Activated B cell treated with CpG ODN at 0.5 μM for 24 hours (primary cell): ENCODE measurements around the gene EFEMP2. TPM values are rescaled to one million over a fixed set of nuclear protein-coding genes. Genes with fewer than 3 reads are reported as not detected.

Experiments used
- ATAC-seq: fragments of 200-7000 bp; cut with Tn5 transposase; one replicate; pipeline ENCODE4 v1.10.0; 2021; ENCODE audit warnings: low read depth, mild to moderate bottlenecking, moderate library complexity
- CTCF ChIA-PET: fragments of 350-600 bp; sonication (Branson Sonifier 250); formaldehyde crosslinking; loops from one replicate; lab custom pipeline; 2021; ENCODE audit warnings: antibody characterized with exemption; lab: Charles Lee
- POLR2A ChIA-PET: fragments of 350-600 bp; sonication (Branson Sonifier 250); formaldehyde crosslinking; loops from one replicate; lab custom pipeline; 2021; ENCODE audit warnings: antibody characterized with exemption; lab: Charles Lee
- DNase-seq: peaks from one replicate; pipeline ENCODE4 v3.0.0; 2022
- H3K27ac Mint-ChIP-seq: one replicate; pipeline ENCODE4 v1.8.0; 2020; ENCODE audit warnings: mixed read lengths
- H3K27me3 Mint-ChIP-seq: one replicate; pipeline ENCODE4 v1.8.0; 2021; ENCODE audit warnings: mixed read lengths
- H3K36me3 Mint-ChIP-seq: one replicate; pipeline ENCODE4 v1.8.0; 2021; ENCODE audit warnings: low read depth, mixed read lengths
- H3K4me1 Mint-ChIP-seq: one replicate; pipeline ENCODE4 v1.8.0; 2021; ENCODE audit warnings: mixed read lengths
- H3K4me3 Mint-ChIP-seq: one replicate; pipeline ENCODE4 v1.8.0; 2020; ENCODE audit warnings: mild to moderate bottlenecking, mixed read lengths
- H3K9me3 Mint-ChIP-seq: one replicate; pipeline ENCODE4 v1.8.0; 2020; ENCODE audit warnings: mixed read lengths
- intact Hi-C: fragments of 100-400 bp; cut with micrococcal nuclease; formaldehyde crosslinking; loops from one replicate; pipeline ENCODE4 v1.15.1; 2024
- total RNA-seq: library from RNA; stranded (reverse); gene quantifications from 2 replicates; pipeline ENCODE4 v1.2.3, GENCODE V29; 2022
- TF ChIP-seq, protein P1 (sequence below): fragments of 200-600 bp; IDR thresholded peaks from one replicate; pipeline ENCODE4 v1.8.0; 2022; ENCODE audit warnings: antibody characterized with exemption, mild to moderate bottlenecking

Gene EFEMP2
- total RNA-seq, 1 donor from 2014 or later, result 3.8 TPM

DNA sequence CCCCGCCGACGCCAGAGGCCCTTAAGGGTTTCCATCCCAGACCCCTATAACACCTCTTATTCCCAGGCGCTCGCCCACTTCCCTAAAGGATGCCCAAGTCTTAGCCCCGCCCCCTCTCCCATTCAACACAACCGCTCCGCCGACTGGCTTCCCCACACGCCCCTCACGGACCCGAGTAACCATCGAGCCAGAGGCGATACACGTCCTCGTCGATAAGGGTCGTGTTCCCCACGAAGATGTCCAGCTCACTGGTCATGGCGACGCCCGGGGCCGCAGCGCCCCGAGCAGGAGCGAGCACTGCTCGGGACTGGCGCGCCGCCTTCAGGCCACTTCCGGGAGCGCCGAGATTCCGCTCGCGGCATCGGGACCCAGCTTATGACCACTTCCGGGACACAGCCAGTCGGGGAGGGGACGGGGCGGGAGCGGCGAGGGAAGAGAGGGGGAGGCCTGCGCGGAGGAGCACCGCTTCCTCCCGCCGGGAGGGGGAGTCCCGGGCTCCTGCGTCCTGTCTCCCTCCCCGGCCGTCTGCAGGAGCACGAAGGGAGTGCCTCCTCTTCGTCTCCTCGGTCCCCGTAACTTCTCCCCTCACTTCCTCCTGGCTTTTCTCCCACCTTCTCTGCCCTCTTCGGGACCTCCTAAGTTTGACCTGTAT, 15.7 kb upstream of the EFEMP2 start, which contains the start of gene FIBP:
Gene FIBP, minus strand, starts transcription at position 309 of the 652 bp plus-strand sequence. Its CDS starts 53 bp downstream, at position 256.
- TF ChIP-seq, protein P1, sequence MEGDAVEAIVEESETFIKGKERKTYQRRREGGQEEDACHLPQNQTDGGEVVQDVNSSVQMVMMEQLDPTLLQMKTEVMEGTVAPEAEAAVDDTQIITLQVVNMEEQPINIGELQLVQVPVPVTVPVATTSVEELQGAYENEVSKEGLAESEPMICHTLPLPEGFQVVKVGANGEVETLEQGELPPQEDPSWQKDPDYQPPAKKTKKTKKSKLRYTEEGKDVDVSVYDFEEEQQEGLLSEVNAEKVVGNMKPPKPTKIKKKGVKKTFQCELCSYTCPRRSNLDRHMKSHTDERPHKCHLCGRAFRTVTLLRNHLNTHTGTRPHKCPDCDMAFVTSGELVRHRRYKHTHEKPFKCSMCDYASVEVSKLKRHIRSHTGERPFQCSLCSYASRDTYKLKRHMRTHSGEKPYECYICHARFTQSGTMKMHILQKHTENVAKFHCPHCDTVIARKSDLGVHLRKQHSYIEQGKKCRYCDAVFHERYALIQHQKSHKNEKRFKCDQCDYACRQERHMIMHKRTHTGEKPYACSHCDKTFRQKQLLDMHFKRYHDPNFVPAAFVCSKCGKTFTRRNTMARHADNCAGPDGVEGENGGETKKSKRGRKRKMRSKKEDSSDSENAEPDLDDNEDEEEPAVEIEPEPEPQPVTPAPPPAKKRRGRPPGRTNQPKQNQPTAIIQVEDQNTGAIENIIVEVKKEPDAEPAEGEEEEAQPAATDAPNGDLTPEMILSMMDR, result peak; percentile 23
- peak; percentile 91 for DNase-seq
- Mint-ChIP-seq H3K27me3 (no peaks in the 10 kb centered on the region), H3K4me1 (peaks cover 70% of the 10 kb centered on the region), H3K4me3 (peak within 1 kb of the TSS; percentile 98), H3K9me3 (no peaks in the 10 kb centered on the region), H3K36me3 (peaks cover 38% of the 10 kb centered on the region), H3K27ac (peak within 1 kb of the TSS; percentile 95)
- POLR2A ChIA-PET, result interaction anchor here (0.6 to 11.8 kb wide), 46 partner anchors 8 to 1572 kb away, joined by 3 to 340 read pairs (median 5); partner anchors contain the start of genes BANF1, C11orf68, CFL1 and DRAP1
- intact Hi-C loops, result loop anchor here (1.0 to 10.0 kb wide), 7 partner anchors 15 to 381 kb away; partner anchors contain the start of genes AP5B1, EFEMP2, MUS81 and RAB1B
- CTCF ChIA-PET, result interaction anchor here (0.7 to 4.2 kb wide), 19 partner anchors 8 to 176 kb away, joined by 3 to 63 read pairs (median 3); partner anchors contain the start of genes BANF1, C11orf68, CFL1 and FOSL1
- ATAC-seq, result peak; percentile 63

DNA sequence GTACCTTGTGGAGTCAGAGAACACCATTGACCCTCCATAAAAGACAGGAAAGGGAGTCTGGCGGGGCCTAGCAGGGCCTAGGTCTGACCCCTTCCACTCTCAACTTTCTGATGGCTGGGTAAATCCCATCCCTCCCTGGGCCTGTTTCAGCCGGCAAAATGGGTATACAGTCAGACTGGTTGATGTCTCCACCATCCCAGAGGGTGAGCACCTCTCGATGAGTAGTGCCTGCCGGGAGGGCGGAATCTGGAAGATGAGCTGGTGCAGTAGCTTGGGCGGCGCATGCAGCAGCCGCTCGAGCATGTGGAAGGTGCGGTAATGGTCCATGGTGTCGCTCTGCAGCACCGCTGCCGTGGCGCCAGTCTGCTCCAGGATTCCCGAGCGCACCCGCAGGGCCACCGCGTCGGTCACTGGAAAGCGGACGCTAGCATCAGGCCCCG, 15.1 kb upstream of the EFEMP2 start:
- no peaks in the 10 kb centered on the region for H3K27me3 Mint-ChIP-seq
- no peak for DNase-seq
- peak overlapping the region; percentile 98 for H3K4me3 Mint-ChIP-seq
- no peaks in the 10 kb centered on the region for H3K9me3 Mint-ChIP-seq
- TF ChIP-seq, protein P1, result no peak
- CTCF ChIA-PET, result interaction anchor here (0.7 to 4.2 kb wide), 17 partner anchors 9 to 176 kb away, joined by 3 to 63 read pairs (median 3); partner anchors contain the start of genes C11orf68, CFL1, FOSL1 and KAT5
- H3K36me3 Mint-ChIP-seq, result peaks cover 42% of the 10 kb centered on the region
- POLR2A ChIA-PET, result interaction anchor here (0.6 to 11.8 kb wide), 41 partner anchors 9 to 1571 kb away, joined by 3 to 340 read pairs (median 6); partner anchors contain the start of genes BANF1, C11orf68, CFL1 and DRAP1
- peaks cover 65% of the 10 kb centered on the region for H3K4me1 Mint-ChIP-seq
- intact Hi-C loops, result loop anchor here (1.0 to 10.0 kb wide), 7 partner anchors 15 to 381 kb away; partner anchors contain the start of genes AP5B1, EFEMP2, MUS81 and RAB1B
- H3K27ac Mint-ChIP-seq, result peak overlapping the region; percentile 95
- no peak for ATAC-seq

DNA sequence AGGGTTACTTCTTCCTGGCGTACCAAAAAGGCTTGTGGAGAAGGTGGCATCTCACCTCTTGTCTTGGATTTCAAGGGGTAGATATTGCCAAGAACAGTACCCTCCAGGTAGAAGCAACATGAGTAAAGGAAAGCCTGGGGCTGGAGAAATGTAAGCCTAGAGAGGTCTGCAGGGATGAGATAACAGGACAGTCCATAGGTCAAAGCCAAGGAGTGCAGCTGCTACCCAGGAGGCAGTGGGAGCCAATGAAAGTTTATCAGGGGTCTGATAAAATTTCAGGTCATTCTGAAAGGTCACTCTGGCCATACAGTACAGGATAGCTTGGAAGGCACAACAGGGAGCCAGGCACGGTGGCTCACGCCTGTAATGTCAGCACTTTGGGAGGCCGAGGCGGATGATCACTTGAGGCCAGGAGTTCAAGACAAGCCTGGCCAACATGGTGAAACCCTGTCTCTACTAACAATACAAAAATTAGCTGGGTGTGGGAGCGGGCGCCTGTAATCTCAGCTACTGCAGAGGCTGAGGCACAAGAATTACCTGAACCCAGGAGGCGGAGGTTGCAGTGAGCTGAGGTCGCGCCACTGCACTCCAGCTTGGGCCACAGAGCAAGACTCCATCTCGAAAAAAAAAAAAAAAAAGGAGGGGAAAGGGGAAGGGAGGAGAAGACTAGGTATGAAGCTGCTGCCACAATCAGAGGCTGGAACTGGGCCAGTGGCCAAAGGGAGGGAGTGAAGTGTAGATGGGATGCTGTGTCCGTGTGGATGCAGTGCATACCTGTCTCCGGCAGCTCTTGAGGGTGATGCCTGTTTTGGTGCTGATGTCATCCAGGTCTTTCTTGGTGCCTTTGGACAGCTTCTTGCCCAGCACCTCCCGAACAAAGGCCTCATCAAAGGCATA, 14.5 kb upstream of the EFEMP2 start:
- no peaks in the 10 kb centered on the region for H3K27me3 Mint-ChIP-seq

DNA sequence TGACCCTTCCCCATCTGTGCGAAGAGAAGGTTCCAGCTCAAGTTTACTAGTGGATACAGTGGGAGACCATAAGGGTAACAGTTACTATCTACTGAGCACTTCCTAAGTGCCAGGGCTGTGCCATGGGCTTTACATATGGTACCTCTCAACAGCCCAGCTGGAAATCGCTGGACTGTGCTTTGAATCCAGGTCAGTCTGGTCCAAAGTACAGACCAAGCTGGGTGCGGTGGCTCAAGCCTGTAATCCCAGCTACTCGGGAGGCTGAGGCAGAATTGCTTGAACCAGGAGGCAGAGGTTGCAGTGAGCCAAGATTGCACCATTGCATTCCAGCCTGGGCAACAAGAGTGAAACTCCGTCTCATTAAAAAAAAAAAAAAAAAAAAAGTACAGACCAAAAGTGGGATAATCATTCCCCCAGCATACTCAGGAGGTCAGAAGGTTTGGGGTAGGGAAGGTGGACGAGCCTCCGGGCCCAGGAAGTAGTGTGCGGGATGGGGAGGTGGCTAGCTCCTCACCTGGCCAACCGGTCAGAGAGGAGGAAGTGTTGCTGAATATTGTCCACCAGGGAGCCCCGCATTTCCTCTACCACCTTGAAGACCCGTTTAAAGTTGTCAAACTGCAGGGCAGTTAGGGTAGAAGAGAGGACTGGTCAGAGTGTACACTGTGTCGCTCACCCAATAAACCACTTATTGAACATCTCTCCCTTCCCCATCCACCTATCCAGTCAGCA, 13.4 kb upstream of the EFEMP2 start:
- no peaks in the 10 kb centered on the region for H3K27me3 Mint-ChIP-seq
- ChIA-PET POLR2A (interaction anchor here (0.7 to 11.8 kb wide), 10 partner anchors 8 to 790 kb away, joined by 3 to 340 read pairs (median 7); partner anchors contain the start of genes BANF1, CFL1, EFEMP2 and EIF1AD), CTCF (interaction anchor here (0.6 to 4.0 kb wide), 15 partner anchors 8 to 174 kb away, joined by 3 to 67 read pairs (median 9); partner anchors contain the start of genes KAT5, MUS81 and SNX32)
- TF ChIP-seq, protein P1, result no peak
- H3K27ac Mint-ChIP-seq, result no peak overlapping the region
- intact Hi-C loops, result loop anchor here (10.0 kb wide), 1 partner anchor 249 kb away; no protein-coding TSS in a partner anchor
- peaks cover 49% of the 10 kb centered on the region for H3K36me3 Mint-ChIP-seq
- peaks cover 57% of the 10 kb centered on the region for H3K4me1 Mint-ChIP-seq
- H3K9me3 Mint-ChIP-seq, result no peaks in the 10 kb centered on the region
- ATAC-seq (no peak), DNase-seq (no peak)
- no peak overlapping the region for H3K4me3 Mint-ChIP-seq

More for the DNA sequence above, 14.5 kb upstream of the EFEMP2 start:
- no peaks in the 10 kb centered on the region for H3K9me3 Mint-ChIP-seq
- peaks cover 58% of the 10 kb centered on the region for H3K4me1 Mint-ChIP-seq
- peak overlapping the region; percentile 98 for H3K4me3 Mint-ChIP-seq
- DNase-seq, result no peak
- peaks cover 48% of the 10 kb centered on the region for H3K36me3 Mint-ChIP-seq
- TF ChIP-seq, protein P1, result no peak
- no peak for ATAC-seq
- H3K27ac Mint-ChIP-seq, result peak overlapping the region; percentile 95
- POLR2A ChIA-PET, result interaction anchor here (0.6 to 11.8 kb wide), 10 partner anchors 8 to 360 kb away, joined by 3 to 340 read pairs (median 6); partner anchors contain the start of genes C11orf68, CFL1, DRAP1 and KAT5
- CTCF ChIA-PET, result interaction anchor here (1.5 to 4.2 kb wide), 6 partner anchors 13 to 175 kb away, joined by 4 to 63 read pairs (median 20); partner anchors contain the start of genes CFL1, KAT5 and MUS81
- intact Hi-C loops, result loop anchor here (10.0 kb wide), 1 partner anchor 248 kb away; no protein-coding TSS in a partner anchor
